22Rv1 (cell line): ENCODE measurements around the gene HAVCR2.

Experiments
- ZFX ChIP-seq: fragments of 450-650 bp; IDR thresholded peaks from 2 replicates; pipeline ENCODE4 v1.6.1; 2017; ENCODE audit warnings: antibody characterized with exemption, borderline replicate concordance
- TF ChIP-seq, protein P1 (sequence below): fragments of 450-650 bp; IDR thresholded peaks from 2 replicates; pipeline ENCODE4 v1.5.1; 2017; ENCODE audit warnings: mild to moderate bottlenecking

DNA sequence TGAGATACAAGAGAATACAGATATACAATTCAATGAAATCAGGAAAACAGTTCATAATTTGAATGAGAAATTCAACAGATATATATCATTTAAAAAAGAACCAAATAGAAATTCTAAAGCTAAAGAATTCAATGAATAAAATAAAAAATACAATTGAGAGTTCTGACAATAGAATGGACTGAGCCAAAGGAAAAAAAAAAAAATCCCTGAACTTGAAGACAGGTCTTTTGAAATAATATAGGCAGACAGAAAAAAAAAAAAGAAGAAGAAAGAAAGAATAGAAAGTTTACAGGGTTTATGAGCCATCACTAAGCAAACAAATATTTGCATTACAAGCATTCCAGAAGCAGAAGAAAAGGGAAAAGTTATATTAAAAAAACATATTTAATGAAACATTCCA is 12.9 kb upstream of the HAVCR2 start:
- TF ChIP-seq, protein P1, sequence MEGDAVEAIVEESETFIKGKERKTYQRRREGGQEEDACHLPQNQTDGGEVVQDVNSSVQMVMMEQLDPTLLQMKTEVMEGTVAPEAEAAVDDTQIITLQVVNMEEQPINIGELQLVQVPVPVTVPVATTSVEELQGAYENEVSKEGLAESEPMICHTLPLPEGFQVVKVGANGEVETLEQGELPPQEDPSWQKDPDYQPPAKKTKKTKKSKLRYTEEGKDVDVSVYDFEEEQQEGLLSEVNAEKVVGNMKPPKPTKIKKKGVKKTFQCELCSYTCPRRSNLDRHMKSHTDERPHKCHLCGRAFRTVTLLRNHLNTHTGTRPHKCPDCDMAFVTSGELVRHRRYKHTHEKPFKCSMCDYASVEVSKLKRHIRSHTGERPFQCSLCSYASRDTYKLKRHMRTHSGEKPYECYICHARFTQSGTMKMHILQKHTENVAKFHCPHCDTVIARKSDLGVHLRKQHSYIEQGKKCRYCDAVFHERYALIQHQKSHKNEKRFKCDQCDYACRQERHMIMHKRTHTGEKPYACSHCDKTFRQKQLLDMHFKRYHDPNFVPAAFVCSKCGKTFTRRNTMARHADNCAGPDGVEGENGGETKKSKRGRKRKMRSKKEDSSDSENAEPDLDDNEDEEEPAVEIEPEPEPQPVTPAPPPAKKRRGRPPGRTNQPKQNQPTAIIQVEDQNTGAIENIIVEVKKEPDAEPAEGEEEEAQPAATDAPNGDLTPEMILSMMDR: no peak
- no peak for TF ChIP-seq ZFX
